ENCODE results near the gene MAN1C1.

The MAN1C1 gene

DNA sequence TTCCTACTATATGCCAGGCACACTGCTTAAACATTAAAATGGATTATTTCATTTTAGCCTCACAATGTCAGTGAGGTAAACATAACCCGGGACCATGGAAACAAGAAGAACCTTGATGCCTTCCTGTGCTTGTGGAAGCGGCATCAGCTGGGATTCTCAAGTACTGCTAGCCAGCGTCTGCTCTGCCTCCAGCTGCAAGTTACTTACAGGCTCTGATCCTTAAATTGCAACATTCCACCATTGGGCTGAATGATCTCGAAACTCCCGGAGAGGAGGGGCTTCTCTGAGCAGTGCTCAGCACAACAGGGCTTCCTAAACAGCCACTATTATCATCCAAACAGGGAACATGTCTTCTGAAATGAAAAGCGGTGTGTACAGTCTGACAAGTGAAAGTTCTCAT is 6.7 kb upstream of the MAN1C1 start:
- Histone ChIP-seq H3K9me3 (ENCODE audit: insufficient read depth, low read depth, low read length) (no peaks in the 10 kb centered on the region), H3K4me3 (ENCODE audit: low read length) (no peak overlapping the region), H3K36me3 (ENCODE audit: insufficient read depth, low read depth, low read length) (no peaks in the 10 kb centered on the region), H3K27ac (ENCODE audit: low read length) (no peak overlapping the region), H3K9ac (ENCODE audit: low read depth, low read length) (no peak overlapping the region), H3K27me3 (ENCODE audit: insufficient read depth, low read length) (peaks cover 41% of the 10 kb centered on the region), H3K4me1 (ENCODE audit: insufficient read depth, low read length) (no peaks in the 10 kb centered on the region)

DNA sequence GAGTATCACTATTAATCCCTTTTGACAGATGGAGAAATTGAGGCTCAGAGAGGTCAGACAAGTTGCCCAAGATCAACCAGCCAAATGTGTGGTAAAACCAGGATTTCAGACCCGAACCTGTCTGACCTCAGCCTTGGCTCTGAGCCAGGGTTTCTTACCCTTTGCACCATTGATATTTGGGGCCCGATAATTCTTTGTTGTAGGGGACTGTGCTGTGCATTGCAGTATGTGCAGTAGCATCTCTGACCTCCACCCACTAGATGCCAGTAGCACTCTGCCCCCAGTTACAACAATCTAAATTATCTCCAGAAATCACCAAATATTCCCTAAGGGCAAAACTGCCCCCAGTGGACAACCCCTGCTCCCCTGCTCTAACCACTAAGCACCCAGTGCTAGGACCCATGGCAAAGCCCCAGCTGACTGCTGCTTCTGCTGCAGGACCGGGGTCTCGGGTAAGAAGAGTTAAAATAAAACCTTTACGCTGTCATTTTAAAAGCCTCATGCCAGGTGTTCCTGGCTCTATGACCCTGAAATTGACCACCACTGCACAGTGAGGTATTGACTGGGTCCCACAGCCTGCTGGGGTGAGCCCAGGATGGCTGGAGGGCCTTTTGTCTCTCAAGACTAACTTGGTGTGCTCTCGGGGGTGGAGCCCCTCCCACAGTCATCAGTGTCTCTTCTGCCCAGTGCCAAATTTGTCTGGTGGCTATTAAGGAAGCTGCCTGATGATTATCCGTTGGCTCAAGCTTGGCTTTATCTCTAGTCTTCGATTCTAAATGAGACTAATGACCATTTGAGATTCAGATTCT is 5.6 kb upstream of the MAN1C1 start:
- Histone ChIP-seq H3K27me3 (ENCODE audit: insufficient read depth, low read length) (peaks cover 51% of the 10 kb centered on the region), H3K27ac (ENCODE audit: low read length) (no peak overlapping the region), H3K9ac (ENCODE audit: low read depth, low read length) (no peak overlapping the region), H3K9me3 (ENCODE audit: insufficient read depth, low read depth, low read length) (no peaks in the 10 kb centered on the region), H3K36me3 (ENCODE audit: insufficient read depth, low read depth, low read length) (no peaks in the 10 kb centered on the region), H3K4me1 (ENCODE audit: insufficient read depth, low read length) (peaks cover 6% of the 10 kb centered on the region; the same call in 1 of the 2 replicates), H3K4me3 (ENCODE audit: low read length) (no peak overlapping the region)

DNA sequence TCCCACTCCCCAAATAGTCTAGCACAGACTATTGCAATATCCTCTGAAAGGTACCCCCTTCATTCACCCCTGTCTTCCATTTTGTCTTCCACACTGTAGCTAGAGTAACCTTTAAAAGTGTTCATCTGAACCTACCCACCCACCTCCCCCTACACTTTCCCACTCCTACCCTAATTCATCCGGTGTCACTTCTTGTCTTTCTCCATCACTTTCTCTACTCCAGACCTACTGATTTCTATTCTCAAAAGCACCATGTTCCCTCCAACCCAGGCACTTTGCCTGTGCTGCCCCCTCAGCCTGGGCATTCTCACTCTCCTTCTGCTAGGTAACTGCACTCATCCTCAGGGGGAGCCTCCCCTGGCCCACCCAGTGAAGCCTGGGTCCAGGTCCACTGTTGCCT is 4.7 kb upstream of the MAN1C1 start:
- H3K27me3 ChIP-seq (ENCODE audit: insufficient read depth, low read length): peaks cover 51% of the 10 kb centered on the region
- H3K9ac ChIP-seq (ENCODE audit: low read depth, low read length): no peak overlapping the region
- no peak overlapping the region for H3K4me3 ChIP-seq (ENCODE audit: low read length)
- no peak overlapping the region for H3K27ac ChIP-seq (ENCODE audit: low read length)
- H3K36me3 ChIP-seq (ENCODE audit: insufficient read depth, low read depth, low read length): no peaks in the 10 kb centered on the region
- H3K4me1 ChIP-seq (ENCODE audit: insufficient read depth, low read length): peaks cover 6% of the 10 kb centered on the region; the same call in 1 of the 2 replicates
- H3K9me3 ChIP-seq (ENCODE audit: insufficient read depth, low read depth, low read length): no peaks in the 10 kb centered on the region

DNA sequence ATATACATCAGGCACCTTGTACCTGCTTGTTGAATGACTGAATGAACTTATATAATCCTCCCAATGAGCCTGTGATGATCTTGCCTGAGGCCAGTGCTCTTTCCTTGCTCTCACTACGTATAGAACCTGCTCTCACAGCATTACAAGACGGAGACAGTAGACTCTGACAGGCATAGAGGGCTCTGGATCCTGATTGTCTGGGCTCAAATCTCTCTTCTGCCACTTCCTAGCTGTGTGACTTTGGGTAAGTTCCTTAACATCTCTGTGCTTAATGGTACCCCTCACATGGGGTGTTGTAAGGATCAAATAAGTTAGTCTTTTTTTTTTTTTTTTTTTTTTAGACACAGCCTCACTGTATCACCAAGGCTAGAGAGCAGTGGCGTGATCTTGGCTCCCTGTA is 4.2 kb upstream of the MAN1C1 start:
- peaks cover 55% of the 10 kb centered on the region for H3K27me3 ChIP-seq (ENCODE audit: insufficient read depth, low read length)
- no peak overlapping the region for H3K9ac ChIP-seq (ENCODE audit: low read depth, low read length)
- H3K4me3 ChIP-seq (ENCODE audit: low read length): no peak overlapping the region

DNA sequence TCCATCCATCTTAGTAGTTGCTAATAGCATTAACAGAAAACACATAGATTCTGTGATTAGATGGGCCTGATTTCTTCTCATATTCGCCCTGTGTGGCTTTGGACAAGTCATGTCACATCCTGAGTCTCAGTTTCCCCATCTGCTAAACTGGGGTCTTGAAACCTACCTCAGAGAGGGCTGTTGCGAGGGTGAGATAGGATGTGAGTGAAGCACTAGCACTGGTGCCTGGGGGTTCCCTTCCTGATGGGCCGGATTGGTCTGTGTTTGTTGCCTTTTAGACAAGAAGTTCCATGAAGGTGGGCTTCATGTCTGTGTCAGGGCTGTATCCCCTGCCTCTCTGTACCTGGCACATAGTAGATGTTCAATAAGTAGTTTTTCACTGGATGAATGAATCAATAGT is 3.5 kb upstream of the MAN1C1 start:
- peaks cover 6% of the 10 kb centered on the region; the same call in 1 of the 2 replicates for H3K4me1 ChIP-seq (ENCODE audit: insufficient read depth, low read length)
- peaks cover 62% of the 10 kb centered on the region for H3K27me3 ChIP-seq (ENCODE audit: insufficient read depth, low read length)
- no peak overlapping the region for H3K4me3 ChIP-seq (ENCODE audit: low read length)
- H3K9ac ChIP-seq (ENCODE audit: low read depth, low read length): no peak overlapping the region
- no peak overlapping the region for H3K27ac ChIP-seq (ENCODE audit: low read length)
- H3K9me3 ChIP-seq (ENCODE audit: insufficient read depth, low read depth, low read length): no peaks in the 10 kb centered on the region
- no peaks in the 10 kb centered on the region for H3K36me3 ChIP-seq (ENCODE audit: insufficient read depth, low read depth, low read length)

More for the DNA sequence above, 4.2 kb upstream of the MAN1C1 start:
- Histone ChIP-seq H3K36me3 (ENCODE audit: insufficient read depth, low read depth, low read length) (no peaks in the 10 kb centered on the region), H3K9me3 (ENCODE audit: insufficient read depth, low read depth, low read length) (no peaks in the 10 kb centered on the region), H3K4me1 (ENCODE audit: insufficient read depth, low read length) (peaks cover 6% of the 10 kb centered on the region; the same call in 1 of the 2 replicates), H3K27ac (ENCODE audit: low read length) (no peak overlapping the region)

DNA sequence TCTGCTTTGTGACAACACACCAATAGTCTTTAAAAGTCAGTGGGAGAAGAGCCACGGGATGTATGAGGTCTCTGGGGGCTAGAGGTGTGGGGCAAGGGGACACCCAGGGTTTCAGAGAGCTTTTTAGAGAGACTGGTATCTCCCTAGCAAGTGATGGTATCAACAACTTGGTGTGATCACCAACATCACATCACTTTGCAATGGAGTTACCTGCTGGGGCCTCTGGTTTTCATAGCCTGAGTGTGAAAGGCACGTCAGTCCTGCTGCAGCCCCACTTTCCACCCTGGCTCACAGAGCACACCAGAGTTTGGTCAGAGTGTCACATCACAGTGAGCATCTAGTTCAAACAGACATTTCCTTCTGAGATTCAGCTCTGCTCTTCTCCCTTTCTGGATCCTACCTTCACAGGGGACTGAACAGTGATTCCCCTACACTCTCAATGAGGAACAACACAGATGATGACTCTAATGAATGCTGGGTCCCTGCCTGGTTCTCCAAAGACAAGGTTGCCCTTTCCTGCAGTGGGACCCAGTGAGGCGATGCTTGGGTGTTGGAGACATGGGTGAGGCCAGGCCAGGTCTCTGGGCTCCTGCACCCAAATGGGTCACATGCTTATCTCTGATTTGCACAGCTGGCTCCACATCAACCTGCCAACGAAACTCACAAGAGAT is 2.0 kb upstream of the MAN1C1 start:
- Histone ChIP-seq H3K4me1 (ENCODE audit: insufficient read depth, low read length) (peaks cover 10% of the 10 kb centered on the region), H3K9ac (ENCODE audit: low read depth, low read length) (no peak overlapping the region), H3K27me3 (ENCODE audit: insufficient read depth, low read length) (peaks cover 66% of the 10 kb centered on the region), H3K4me3 (ENCODE audit: low read length) (no peak overlapping the region), H3K9me3 (ENCODE audit: insufficient read depth, low read depth, low read length) (no peaks in the 10 kb centered on the region), H3K36me3 (ENCODE audit: insufficient read depth, low read depth, low read length) (no peaks in the 10 kb centered on the region), H3K27ac (ENCODE audit: low read length) (no peak overlapping the region)

DNA sequence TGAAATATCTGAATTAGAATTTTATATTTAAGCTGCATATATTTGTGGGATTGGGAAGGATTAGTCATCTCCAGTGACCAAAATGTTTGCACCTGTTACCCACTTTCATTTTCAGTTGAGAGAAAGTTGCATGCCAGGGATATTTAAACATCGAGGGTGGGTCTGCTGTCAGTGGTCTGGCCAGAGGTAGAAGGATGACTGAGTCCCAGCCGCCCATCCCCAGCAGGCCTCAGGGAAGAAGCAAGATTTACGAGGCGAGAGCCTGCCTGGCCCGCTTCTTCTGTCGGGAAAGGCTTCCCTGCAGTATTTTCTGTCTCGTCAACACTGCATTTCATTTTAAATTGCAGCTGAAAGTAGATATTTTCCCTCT is 1.4 kb upstream of the MAN1C1 start:
- Histone ChIP-seq H3K9me3 (ENCODE audit: insufficient read depth, low read depth, low read length) (no peaks in the 10 kb centered on the region), H3K27ac (ENCODE audit: low read length) (no peak overlapping the region), H3K9ac (ENCODE audit: low read depth, low read length) (no peak overlapping the region), H3K4me1 (ENCODE audit: insufficient read depth, low read length) (peaks cover 11% of the 10 kb centered on the region), H3K36me3 (ENCODE audit: insufficient read depth, low read depth, low read length) (no peaks in the 10 kb centered on the region), H3K4me3 (ENCODE audit: low read length) (no peak overlapping the region; the same call in 1 of the 2 replicates), H3K27me3 (ENCODE audit: insufficient read depth, low read length) (peaks cover 66% of the 10 kb centered on the region)

DNA sequence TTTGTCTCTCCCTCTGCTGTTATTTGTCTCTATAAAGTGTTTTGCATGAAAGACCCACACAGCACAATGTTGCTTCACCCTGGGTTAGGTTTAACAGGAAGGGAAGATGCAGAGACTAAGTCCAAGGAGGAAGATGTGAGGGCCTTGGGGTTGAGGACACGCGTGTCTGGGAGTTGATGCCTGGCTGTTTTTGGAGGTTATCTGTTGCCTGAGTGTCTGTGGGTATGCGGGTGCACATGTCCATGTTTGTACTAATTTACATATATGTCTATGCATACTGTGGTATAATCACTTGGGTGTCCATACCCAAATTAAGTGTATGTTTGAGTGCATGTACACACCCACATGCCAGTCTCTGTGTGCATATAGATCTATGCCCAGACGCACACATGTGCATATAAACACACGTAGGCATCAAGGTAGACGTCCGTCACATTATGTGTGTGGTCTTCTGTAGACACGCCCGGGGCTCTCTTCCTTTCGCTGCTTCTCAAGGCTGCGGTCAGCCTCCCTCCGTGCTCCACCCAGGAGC is 962 bp upstream of the MAN1C1 start:
- Histone ChIP-seq H3K27me3 (ENCODE audit: insufficient read depth, low read length) (peaks cover 62% of the 10 kb centered on the region), H3K4me1 (ENCODE audit: insufficient read depth, low read length) (peaks cover 11% of the 10 kb centered on the region), H3K27ac (ENCODE audit: low read length) (no peak overlapping the region), H3K36me3 (ENCODE audit: insufficient read depth, low read depth, low read length) (no peaks in the 10 kb centered on the region), H3K9ac (ENCODE audit: low read depth, low read length) (peak overlapping the region; percentile 63; the same call in 1 of the 2 replicates), H3K9me3 (ENCODE audit: insufficient read depth, low read depth, low read length) (no peaks in the 10 kb centered on the region), H3K4me3 (ENCODE audit: low read length) (peak overlapping the region; percentile 81)

DNA sequence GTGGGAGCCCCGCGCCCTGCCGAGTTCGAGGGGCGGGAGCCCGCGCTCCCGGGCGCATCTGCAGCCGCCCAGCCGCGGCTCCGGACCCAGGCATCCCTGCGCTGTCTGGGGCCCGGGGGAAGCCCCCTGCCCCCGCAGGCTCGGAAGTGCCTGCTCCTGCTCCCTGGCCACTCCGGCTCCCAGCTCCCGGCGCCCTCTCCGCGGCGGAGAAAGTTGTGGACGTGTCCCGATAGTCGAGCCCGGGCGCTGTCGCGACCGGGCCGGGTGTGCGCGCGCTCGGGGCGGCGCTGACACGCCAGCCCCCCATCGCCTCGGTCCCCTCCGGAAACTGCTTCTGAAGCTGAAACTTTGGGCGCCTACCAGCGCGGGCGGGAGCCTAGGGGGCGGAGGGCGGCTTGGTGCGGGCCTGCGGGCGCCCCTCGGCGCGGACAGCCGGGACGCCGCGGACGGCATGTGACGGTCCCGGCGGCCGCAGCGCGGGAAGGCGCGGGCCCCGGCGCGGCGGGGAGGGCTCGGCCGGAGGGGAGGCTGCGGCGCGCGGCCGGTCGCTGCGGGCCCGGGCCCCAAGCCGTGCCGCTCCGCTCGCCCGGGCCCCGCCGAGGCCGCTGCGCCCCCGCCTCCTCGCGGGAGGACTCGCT is 515 bp downstream of the MAN1C1 start:
- peaks cover 54% of the 10 kb centered on the region for H3K27me3 ChIP-seq (ENCODE audit: insufficient read depth, low read length)
- H3K9me3 ChIP-seq (ENCODE audit: insufficient read depth, low read depth, low read length): no peaks in the 10 kb centered on the region
- no peak overlapping the region for H3K27ac ChIP-seq (ENCODE audit: low read length)
- peak overlapping the region; percentile 68 for H3K4me3 ChIP-seq (ENCODE audit: low read length)
- no peaks in the 10 kb centered on the region for H3K36me3 ChIP-seq (ENCODE audit: insufficient read depth, low read depth, low read length)
- peaks cover 11% of the 10 kb centered on the region for H3K4me1 ChIP-seq (ENCODE audit: insufficient read depth, low read length)
- no peak overlapping the region for H3K9ac ChIP-seq (ENCODE audit: low read depth, low read length)

DNA sequence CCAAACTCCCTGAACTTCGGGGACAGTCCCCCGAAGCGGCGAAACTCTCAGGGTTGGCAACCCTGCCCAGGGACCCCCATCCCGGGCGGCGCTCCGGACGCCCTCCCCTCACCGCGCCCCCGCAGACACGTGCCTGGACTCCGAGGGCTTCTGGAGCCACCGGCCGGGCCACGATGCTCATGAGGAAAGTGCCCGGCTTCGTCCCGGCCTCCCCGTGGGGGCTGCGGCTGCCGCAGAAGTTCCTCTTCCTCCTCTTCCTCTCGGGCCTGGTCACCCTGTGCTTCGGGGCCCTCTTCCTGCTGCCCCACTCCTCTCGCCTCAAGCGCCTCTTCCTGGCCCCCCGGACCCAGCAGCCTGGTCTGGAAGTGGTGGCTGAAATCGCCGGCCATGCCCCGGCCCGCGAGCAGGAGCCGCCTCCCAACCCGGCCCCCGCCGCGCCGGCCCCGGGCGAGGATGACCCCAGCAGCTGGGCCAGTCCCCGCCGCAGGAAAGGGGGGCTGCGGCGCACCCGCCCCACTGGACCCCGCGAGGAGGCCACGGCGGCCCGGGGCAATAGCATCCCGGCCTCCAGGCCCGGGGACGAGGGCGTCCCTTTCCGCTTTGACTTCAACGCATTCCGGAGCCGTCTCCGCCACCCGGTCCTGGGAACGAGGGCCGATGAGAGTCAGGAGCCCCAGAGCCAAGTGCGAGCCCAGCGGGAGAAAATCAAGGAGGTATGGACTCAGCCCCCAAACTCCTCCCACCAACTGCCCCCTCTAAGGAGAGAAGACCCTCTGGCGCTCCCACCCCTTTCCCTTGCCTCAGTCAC is 1.2 kb downstream of the MAN1C1 start:
- Histone ChIP-seq H3K9ac (ENCODE audit: low read depth, low read length) (no peak overlapping the region), H3K27ac (ENCODE audit: low read length) (no peak overlapping the region), H3K9me3 (ENCODE audit: insufficient read depth, low read depth, low read length) (no peaks in the 10 kb centered on the region), H3K27me3 (ENCODE audit: insufficient read depth, low read length) (peaks cover 49% of the 10 kb centered on the region), H3K4me3 (ENCODE audit: low read length) (peak overlapping the region; percentile 67; the same call in 1 of the 2 replicates), H3K36me3 (ENCODE audit: insufficient read depth, low read depth, low read length) (no peaks in the 10 kb centered on the region), H3K4me1 (ENCODE audit: insufficient read depth, low read length) (peaks cover 11% of the 10 kb centered on the region)

DNA sequence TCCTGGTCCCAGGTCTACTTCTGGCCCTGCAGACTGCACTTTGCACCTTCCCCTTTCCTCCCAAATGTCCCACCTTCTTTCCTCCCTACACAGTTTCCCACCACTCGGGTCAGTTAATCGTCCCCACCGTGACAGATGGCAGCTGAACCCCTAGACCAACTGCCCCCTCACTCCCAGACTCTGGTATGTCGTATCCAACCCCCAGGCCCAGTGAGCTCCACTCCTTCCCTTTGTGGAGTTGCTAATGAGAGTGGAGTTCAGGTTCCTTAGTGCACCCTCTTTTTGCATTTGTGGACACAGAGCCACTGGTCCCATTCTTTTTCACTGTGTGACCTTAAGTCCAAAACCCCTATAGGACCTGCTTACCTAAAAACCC is 1.8 kb downstream of the MAN1C1 start:
- Histone ChIP-seq H3K27me3 (ENCODE audit: insufficient read depth, low read length) (peaks cover 44% of the 10 kb centered on the region), H3K27ac (ENCODE audit: low read length) (no peak overlapping the region), H3K9ac (ENCODE audit: low read depth, low read length) (no peak overlapping the region), H3K9me3 (ENCODE audit: insufficient read depth, low read depth, low read length) (no peaks in the 10 kb centered on the region), H3K4me3 (ENCODE audit: low read length) (peak overlapping the region; percentile 67; the same call in 1 of the 2 replicates), H3K36me3 (ENCODE audit: insufficient read depth, low read depth, low read length) (no peaks in the 10 kb centered on the region), H3K4me1 (ENCODE audit: insufficient read depth, low read length) (peaks cover 11% of the 10 kb centered on the region)
